ENCODE results near the gene CDKN1C. TPM values are rescaled to one million over a fixed set of nuclear protein-coding genes. Genes with fewer than 3 reads are reported as not detected.

Gene CDKN1C
- total RNA-seq, 2 experiments from 2014 or later, result 0.85 to 1.0 TPM

DNA sequence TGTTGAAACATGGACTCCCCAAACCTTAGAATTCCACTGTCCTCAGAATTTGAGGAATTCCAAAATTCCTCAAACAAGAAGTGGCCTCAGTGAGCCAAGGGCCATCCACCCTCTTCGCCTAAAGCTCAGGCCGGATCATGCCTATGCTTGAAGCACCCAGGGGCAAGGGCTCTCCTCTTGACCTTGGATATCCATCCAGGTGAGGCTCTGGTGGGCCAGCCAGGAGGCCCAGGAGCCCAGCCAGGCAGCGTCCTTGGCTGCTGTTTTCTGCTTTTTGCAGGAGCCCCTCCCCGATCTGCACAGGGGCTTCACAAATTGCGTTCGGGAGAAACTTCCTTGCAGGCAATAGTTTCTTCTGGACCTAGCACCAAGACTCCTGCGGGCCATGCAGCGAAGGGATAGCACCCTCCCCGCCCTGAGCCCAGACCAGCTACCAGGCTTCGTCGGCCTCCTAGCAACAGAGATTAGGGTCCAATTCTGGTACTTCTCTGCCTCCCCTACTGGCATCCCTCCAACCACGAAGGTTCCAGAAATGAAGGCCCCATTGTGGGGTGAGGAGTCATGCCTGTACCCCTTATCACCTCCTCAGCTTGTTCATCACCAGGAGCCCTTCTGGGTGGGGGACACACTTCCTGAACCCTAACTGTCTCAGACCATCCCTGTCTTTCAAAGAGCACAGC is 41.7 kb upstream of the CDKN1C start:
- no peaks in the 10 kb centered on the region for H3K36me3 Mint-ChIP-seq
- no peak overlapping the region for H3K4me3 Mint-ChIP-seq
- no peak for DNase-seq
- H3K27ac Mint-ChIP-seq, result no peak overlapping the region
- peaks cover 12% of the 10 kb centered on the region for H3K4me1 Mint-ChIP-seq
- H3K27me3 Mint-ChIP-seq, result peaks cover 30% of the 10 kb centered on the region
- H3K9me3 Mint-ChIP-seq, result no peaks in the 10 kb centered on the region

DNA sequence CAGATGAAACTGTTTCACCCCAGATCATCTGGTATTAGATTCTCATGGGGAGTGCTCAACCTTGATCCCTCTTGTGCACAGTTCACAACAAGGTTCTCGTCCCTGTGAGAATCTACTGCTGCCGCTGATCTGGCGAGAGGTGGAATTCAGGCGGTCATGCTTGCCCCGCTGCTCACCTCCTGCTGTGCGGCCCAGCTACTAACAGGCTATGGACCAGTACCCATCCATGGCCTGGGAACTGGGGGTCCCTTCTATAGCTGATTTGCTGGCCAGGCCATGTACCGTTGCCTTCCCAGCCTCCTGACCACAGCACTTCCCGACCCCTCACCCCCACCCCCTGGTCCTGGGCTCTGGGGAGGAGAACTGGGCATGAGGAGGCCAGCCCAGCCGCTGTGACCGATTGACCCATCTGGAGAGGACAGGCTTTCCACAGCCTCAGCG is 41.1 kb upstream of the CDKN1C start:
- Mint-ChIP-seq H3K36me3 (no peaks in the 10 kb centered on the region), H3K4me1 (peaks cover 12% of the 10 kb centered on the region), H3K4me3 (no peak overlapping the region), H3K27me3 (peaks cover 30% of the 10 kb centered on the region), H3K9me3 (no peaks in the 10 kb centered on the region), H3K27ac (no peak overlapping the region)
- no peak for DNase-seq

DNA sequence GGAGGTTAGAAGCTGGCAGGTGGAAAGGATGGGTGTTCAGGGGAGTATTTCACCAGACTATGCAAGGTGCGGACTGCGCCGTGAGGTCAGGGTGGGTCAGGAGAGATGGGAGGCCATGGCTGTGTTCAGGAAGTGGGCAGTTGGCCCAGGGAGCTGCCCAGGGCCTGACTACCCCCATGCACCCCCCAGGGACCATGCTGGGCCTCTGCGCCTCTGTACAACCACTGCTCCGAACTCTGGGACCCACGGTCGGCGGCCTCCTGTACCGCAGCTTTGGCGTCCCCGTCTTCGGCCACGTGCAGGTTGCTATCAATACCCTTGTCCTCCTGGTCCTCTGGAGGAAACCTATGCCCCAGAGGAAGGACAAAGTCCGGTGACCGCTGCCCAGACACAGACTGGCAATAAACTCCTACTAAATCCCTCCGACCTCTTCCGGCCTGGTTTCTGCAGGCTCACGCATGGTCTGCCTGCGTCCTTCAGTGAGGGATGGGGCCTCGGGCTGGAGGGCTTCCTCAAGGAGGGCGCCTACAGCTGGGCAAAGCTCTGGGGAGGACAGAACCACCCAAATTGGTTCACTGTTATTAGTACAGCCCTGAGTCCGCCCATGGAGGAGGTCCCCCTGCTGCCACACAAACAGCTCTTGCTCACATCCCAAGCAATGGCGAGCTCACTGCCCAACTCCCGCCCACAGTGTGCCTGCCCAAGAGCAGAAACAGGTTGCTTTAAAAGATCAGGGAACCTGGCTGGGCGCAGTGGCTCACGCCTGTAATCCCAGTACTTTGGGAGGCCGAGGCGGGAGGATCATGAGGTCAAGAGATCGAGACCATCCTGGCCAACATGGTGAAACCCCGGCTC is 39.5 kb upstream of the CDKN1C start:
- Mint-ChIP-seq H3K9me3 (no peaks in the 10 kb centered on the region), H3K4me3 (no peak overlapping the region), H3K27me3 (peaks cover 30% of the 10 kb centered on the region), H3K36me3 (no peaks in the 10 kb centered on the region), H3K4me1 (peaks cover 9% of the 10 kb centered on the region), H3K27ac (no peak overlapping the region)
- DNase-seq, result no peak

DNA sequence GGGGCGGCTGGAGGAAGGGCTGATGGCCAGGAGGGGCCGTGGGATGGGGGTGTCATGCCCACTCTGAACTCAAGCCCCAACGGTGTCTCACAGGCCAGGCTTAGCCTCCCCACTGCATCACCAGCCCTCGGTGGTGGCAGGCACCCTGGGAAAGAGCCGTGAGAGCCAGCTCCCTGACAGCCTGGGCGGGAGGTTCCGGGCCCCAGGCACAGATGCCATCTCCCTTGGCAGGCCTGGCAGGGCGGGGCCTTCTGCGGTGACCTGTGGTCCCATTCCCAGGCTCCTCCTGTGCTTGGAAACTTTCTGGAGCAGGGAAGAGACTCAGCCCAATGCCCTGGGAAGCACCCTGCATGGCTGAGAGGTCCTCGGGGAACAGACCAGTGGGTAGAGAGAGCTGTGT is 38.8 kb upstream of the CDKN1C start:
- Mint-ChIP-seq H3K4me1 (peaks cover 6% of the 10 kb centered on the region), H3K9me3 (no peaks in the 10 kb centered on the region), H3K27ac (no peak overlapping the region), H3K36me3 (no peaks in the 10 kb centered on the region), H3K27me3 (peaks cover 27% of the 10 kb centered on the region), H3K4me3 (no peak overlapping the region)
- DNase-seq, result no peak

DNA sequence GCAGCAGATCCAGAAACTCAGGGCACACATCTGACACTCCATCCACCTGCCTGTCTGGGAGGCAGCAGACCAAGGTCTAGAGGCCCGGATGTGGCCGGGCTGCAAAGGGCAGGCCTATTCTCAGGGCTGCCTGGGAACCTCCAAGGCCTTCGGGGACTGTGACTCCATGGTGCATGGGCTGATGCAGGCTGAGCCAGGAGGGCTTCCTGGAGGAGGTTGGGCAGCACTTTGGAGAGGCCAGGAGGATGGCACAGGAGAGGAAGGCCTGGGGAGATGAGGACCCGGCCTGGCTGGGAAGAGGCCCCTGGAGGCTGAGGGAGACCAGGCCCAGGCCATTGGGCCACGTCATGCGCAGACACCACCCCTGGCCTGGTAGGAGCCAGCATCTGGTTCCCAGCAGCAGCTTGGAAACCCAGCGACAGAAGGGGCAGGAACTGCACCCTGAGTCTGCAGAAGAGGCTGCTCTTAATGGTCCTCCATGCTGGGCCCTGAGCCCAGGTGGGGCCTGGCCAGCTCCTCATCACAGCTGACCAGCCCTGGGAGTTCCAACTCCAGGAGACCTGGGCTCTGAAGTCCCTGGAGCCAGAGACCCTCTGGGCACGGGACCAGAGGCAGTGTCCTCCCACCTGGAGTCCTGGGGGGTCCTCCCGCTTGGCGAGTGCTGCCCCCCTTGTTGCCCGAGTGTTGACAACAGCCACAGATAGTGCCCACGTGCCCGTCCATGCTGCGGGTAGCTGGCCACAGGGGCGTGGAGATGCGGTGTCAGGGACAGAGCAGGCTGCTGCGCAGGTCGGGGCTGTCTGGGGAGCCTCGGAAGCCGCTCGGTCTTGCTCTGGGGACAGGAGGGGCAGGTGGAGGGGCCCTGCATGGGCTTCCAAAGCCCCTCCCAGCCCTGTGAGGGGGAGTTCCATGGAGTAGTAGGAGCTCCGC is 38.1 kb upstream of the CDKN1C start:
- no peak for DNase-seq
- Mint-ChIP-seq H3K27ac (no peak overlapping the region), H3K27me3 (peaks cover 22% of the 10 kb centered on the region), H3K36me3 (no peaks in the 10 kb centered on the region), H3K4me1 (peaks cover 4% of the 10 kb centered on the region), H3K4me3 (no peak overlapping the region), H3K9me3 (no peaks in the 10 kb centered on the region)

DNA sequence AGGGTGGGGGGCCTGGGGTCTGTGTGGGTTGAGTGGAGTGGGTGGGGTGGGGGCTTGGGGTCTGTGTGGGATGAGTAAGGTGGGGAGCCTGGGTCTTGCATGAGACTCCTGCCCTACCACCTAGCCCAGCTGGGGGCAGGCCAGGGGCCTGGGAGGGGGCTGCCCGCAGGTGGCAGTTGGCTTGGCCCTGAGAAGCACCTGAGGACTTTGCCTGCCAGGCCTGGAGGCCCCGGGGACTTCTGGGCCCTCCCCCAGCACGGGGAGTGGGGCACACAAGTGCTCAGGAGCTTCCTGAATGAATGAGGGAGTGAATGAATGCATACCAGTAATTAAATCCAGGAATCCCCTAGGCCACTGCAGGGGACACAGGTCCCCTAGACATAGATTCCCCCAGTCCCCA is 37.1 kb upstream of the CDKN1C start:
- DNase-seq, result no peak
- Mint-ChIP-seq H3K27ac (no peak overlapping the region), H3K4me1 (no peaks in the 10 kb centered on the region), H3K9me3 (no peaks in the 10 kb centered on the region), H3K36me3 (no peaks in the 10 kb centered on the region), H3K27me3 (peaks cover 14% of the 10 kb centered on the region), H3K4me3 (no peak overlapping the region)

DNA sequence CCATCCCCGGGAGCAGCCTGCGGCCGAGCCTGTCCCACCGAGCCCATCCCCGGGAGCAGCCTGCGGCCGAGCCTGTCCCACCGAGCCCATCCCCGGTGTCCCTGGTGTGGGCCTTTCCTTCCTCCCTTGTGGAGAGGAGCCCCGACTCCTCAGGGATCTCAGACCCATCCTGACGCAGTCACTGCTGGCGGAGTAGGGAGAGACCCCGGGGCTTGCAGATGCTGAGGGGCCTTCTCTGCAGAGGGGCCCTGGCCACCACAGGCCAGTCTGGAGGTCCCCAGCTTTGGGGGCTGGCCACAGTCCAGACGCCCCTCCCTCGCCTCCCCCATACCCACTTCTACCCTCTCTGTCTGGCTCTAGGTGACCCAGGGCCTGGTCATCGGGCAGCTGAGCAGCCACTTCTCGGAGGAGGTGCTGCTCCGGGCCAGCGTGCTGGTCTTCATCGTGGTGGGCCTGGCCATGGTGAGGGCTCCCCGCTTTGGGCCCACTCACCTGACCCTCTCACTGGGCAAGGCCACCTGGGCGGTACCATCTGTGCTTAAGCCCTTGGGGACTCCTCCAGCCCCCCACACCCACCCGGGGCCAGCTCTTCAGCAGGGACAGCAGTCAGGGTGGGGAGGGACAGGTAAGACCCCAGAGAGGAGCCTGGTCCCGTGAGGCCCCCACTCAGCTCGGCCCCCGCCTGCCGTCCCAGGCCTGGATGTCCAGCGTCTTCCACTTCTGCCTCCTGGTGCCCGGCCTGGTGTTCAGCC is 36.3 kb upstream of the CDKN1C start:
- no peak overlapping the region for H3K4me3 Mint-ChIP-seq
- DNase-seq, result no peak
- H3K27me3 Mint-ChIP-seq, result peaks cover 7% of the 10 kb centered on the region
- no peaks in the 10 kb centered on the region for H3K4me1 Mint-ChIP-seq
- H3K36me3 Mint-ChIP-seq, result no peaks in the 10 kb centered on the region
- no peaks in the 10 kb centered on the region for H3K9me3 Mint-ChIP-seq
- H3K27ac Mint-ChIP-seq, result no peak overlapping the region

DNA sequence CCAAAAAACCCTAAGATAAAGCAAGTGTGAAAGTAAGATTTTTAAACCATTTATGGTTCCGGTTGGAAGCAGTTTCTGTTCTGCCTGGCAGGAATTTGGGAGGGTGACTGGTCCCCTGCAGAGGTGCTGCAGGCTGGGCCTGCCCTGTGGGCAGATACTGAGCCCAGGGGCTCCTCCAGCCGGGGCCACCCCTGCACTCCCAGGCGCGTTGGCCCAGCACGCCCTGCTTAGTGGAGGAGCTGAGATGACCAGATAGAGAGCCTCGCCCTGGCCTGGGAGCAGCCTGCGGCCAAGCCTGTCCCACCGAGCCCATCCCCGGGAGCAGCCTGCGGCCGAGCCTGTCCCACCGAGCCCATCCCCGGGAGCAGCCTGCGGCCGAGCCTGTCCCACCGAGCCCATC is 35.7 kb upstream of the CDKN1C start:
- Mint-ChIP-seq H3K4me3 (no peak overlapping the region), H3K27ac (no peak overlapping the region), H3K9me3 (no peaks in the 10 kb centered on the region), H3K27me3 (peaks cover under 1% of the 10 kb centered on the region), H3K4me1 (no peaks in the 10 kb centered on the region), H3K36me3 (no peaks in the 10 kb centered on the region)
- DNase-seq, result no peak

DNA sequence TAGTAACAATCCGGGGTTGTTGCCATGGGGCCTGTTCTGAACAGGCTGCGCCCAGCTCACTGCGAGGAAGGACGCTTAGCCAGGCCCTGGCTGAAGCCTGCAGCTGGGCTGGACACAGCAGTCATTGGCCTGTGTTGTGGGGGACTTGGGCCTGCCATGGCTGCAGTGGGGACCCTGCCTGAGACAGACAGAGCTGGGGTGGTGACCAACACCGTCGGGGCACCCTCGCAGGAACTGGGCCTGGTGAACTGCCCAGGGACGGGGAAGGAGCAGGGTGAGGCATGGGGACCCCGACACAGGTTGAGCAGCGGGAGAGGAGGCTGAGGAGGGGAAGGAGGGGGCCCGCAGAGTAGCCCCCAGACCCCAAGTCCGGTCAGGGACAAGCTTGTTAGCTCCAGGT is 34.8 kb upstream of the CDKN1C start:
- H3K27ac Mint-ChIP-seq, result no peak overlapping the region
- H3K4me3 Mint-ChIP-seq, result no peak overlapping the region
- H3K4me1 Mint-ChIP-seq, result no peaks in the 10 kb centered on the region
- H3K36me3 Mint-ChIP-seq, result no peaks in the 10 kb centered on the region
- DNase-seq, result no peak
- H3K27me3 Mint-ChIP-seq, result no peaks in the 10 kb centered on the region
- no peaks in the 10 kb centered on the region for H3K9me3 Mint-ChIP-seq

DNA sequence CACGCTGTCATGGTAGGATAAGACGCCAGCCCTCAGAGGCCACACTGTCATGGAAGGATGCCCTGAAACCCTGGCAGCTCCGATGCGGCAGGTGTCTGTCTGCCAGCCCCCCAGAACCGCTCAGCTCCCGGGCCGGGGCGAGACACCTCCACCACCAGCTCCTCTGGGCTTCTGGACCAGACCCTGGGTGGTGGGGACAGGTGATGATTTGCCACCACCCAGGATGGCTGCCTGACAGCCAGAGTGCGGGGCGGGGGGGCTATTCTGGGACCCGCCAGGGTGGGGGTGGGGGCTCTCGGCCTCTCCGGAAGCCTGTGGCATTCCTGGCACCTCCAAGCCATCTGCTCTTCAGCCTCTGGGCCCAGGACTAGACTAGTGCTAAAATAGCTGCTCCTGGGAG is 34.3 kb upstream of the CDKN1C start:
- Mint-ChIP-seq H3K27me3 (no peaks in the 10 kb centered on the region), H3K4me1 (no peaks in the 10 kb centered on the region), H3K36me3 (no peaks in the 10 kb centered on the region), H3K27ac (no peak overlapping the region), H3K4me3 (no peak overlapping the region), H3K9me3 (no peaks in the 10 kb centered on the region)
- DNase-seq, result no peak

DNA sequence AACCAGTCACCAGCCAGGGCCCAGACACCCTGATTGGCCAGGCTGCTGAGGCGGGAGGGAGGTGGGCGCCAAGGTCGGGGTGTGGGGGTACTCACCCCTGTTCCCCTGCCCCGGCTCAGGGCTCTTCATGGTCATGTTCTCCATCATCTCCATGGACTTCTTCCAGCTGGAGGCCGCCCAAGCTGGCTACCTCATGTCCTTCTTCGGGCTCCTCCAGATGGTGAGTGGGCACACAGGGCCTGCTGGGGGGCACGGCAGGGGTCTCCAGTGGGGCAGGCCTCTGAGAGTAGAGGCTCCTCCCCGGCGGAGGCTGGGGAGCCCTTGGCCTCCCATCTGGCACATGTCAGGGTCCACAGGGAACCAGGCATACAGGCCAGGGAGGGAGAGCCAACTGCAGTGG is 33.6 kb upstream of the CDKN1C start:
- Mint-ChIP-seq H3K4me1 (no peaks in the 10 kb centered on the region), H3K27me3 (no peaks in the 10 kb centered on the region), H3K9me3 (no peaks in the 10 kb centered on the region), H3K36me3 (no peaks in the 10 kb centered on the region), H3K4me3 (no peak overlapping the region), H3K27ac (no peak overlapping the region)
- DNase-seq, result no peak

DNA sequence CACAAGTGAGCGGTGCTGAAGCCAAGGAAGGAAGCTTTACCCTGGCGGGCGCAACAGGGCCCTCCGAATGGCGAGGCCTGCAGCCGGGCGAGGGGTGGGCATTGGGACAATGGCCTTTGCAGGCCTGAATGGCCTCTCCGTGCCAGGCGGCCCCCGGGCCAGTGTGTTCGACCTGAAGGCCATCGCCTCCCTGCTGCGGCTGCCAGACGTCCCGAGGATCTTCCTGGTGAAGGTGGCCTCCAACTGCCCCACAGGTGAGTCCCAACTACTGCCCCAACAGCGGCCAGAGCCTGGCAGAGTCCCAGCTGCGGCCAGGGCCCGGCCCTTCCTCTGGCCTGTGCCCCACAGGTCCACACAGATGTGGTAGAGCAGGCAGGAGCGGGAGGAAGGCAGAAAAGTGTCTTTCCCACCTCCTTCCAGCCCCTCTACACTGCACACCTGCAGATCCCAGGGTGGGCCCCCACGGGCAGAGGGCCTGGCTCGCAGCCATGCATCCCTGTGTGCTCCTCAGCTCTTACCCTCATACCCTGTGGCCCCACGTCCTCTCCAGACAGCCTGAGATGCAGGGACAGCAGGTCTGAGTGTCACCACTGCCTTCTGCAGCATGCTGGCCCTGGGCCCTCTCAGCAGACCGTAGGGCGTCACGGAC is 32.4 kb upstream of the CDKN1C start:
- H3K4me1 Mint-ChIP-seq, result peaks cover 10% of the 10 kb centered on the region
- H3K9me3 Mint-ChIP-seq, result no peaks in the 10 kb centered on the region
- no peak overlapping the region for H3K27ac Mint-ChIP-seq

DNA sequence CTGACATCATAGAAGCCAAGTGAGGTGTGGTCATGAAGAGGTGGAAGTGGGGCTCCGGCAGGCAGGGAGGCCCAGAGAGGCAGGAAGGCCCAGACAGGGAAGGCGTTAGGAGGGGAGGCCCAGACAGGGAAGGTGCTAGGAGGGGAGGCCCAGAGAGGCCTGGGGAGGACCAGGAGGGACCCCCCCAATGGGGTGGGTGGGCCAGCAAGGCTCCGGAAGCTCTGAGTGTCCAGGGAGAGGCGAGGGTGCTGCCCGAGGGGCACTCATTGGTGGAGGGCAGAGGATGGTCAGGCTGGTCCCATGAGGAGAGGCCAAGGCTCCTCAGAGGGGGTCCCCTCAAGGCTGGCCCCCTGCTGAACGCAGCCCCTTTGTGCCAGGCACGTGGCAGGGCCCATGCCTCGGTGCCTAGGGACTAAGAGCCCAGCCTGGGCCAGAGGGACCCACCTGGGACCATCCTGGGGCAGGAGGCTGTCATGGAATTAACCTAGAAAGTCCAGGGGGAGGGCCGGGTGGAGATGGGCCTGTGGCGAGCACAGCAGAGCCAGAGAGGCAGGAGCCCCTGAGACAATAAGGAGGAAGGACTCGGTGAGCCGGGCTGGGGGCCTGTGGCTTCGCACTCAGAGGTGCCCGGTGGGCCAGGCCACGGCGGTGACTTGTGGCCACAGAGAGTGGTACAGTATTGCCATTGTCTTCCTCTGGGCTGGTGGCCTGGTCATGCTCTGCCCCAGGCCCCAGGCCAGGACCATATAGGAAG is 31.5 kb upstream of the CDKN1C start:
- Mint-ChIP-seq H3K4me3 (no peak overlapping the region), H3K27me3 (no peaks in the 10 kb centered on the region), H3K27ac (no peak overlapping the region), H3K36me3 (no peaks in the 10 kb centered on the region), H3K4me1 (peaks cover 10% of the 10 kb centered on the region), H3K9me3 (no peaks in the 10 kb centered on the region)
- no peak for DNase-seq

More for the DNA sequence above, 32.4 kb upstream of the CDKN1C start:
- no peak for DNase-seq
- Mint-ChIP-seq H3K4me3 (no peak overlapping the region), H3K27me3 (no peaks in the 10 kb centered on the region), H3K36me3 (no peaks in the 10 kb centered on the region)
